Right lobe of liver (tissue), 4 donors: Measurements from ENCODE around the gene NDUFA12.

ENCODE experiments used
- POLR2A ChIP-seq: fragments of 450-650 bp; IDR thresholded peaks from one replicate; pipeline ENCODE4 v1.6.1; 2017; ENCODE audit warnings: antibody characterized with exemption, mild to moderate bottlenecking
- TF ChIP-seq, protein P1 (sequence below), 4 donors: fragments of 200-600 bp in 3 of 4; fragments of 450-650 bp in 1 of 4; IDR thresholded peaks; one replicate each; pipeline versions ENCODE4 v1.5.1 to v1.8.0; 2016 to 2022; ENCODE audit warnings: antibody characterized with exemption in 4 of 4, mild to moderate bottlenecking in 2 of 4
- donor health status: DM: no; HTN: no; CAD: no.
- donor health status: DM: no; HTN: no; CAD: no.
- donor health status: DM: no; HTN: yes; CAD: no.

DNA sequence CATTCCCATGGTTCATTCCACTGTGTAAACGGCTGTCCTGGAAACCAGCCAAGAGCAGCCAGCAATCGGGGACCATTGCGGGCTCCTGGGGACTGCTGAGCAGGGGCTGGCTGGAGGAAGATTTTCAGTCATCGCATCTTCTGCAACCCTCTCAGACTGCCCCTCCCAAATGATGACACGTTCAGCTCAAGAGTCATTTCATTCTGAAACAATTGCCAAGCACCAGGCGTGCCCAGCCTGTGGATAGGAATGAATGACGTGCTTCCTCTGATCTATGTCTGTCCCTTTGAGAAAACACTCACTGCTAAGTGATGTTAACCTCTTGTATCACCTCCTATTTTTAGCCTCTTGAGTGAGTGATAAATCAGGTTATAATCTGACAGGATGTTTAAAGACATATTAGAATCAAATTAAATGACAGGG is 62.0 kb downstream of the NDUFA12 start:
- TF ChIP-seq POLR2A = no peak
- TF ChIP-seq, protein P1, sequence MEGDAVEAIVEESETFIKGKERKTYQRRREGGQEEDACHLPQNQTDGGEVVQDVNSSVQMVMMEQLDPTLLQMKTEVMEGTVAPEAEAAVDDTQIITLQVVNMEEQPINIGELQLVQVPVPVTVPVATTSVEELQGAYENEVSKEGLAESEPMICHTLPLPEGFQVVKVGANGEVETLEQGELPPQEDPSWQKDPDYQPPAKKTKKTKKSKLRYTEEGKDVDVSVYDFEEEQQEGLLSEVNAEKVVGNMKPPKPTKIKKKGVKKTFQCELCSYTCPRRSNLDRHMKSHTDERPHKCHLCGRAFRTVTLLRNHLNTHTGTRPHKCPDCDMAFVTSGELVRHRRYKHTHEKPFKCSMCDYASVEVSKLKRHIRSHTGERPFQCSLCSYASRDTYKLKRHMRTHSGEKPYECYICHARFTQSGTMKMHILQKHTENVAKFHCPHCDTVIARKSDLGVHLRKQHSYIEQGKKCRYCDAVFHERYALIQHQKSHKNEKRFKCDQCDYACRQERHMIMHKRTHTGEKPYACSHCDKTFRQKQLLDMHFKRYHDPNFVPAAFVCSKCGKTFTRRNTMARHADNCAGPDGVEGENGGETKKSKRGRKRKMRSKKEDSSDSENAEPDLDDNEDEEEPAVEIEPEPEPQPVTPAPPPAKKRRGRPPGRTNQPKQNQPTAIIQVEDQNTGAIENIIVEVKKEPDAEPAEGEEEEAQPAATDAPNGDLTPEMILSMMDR (IDR thresholded peaks at IDR 0.05) = no peak
